Aorta (tissue), 5 donors: Measurements from ENCODE around the gene RNASE9. TPM values are rescaled to one million over a fixed set of nuclear protein-coding genes. Genes with fewer than 3 reads are reported as not detected.
"Not testable (repeated sequence)": the region's sequence is repeated elsewhere in the genome, so short reads cannot be mapped to it uniquely, and the experiment has no call there.

ENCODE experiments used
- ATAC-seq: fragments of 200-7000 bp; cut with Tn5 transposase; one replicate; pipeline ENCODE4 v1.9.1; 2022; ENCODE audit warnings: moderate library complexity; ENCODE audit not compliant: low FRiP score
- DNase-seq, 2 donors: peaks; one replicate each; pipeline ENCODE4 v3.0.0-alpha.2; 2020
- H3K27ac ChIP-seq, 2 donors: one replicate each; pipeline ENCODE4 v1.5.1; 2013; ENCODE audit warnings: low read length in 2 of 2, mild to moderate bottlenecking in 2 of 2, moderate library complexity in 2 of 2, control low read depth in 1 of 2, inconsistent platforms in 1 of 2, low read depth in 1 of 2
- H3K27me3 ChIP-seq, 2 donors: one replicate each; pipeline ENCODE4 v1.6.1; 2013; ENCODE audit warnings: control low read depth in 1 of 2, low read length in 1 of 2, mild to moderate bottlenecking in 1 of 2, moderate library complexity in 1 of 2; ENCODE audit not compliant: insufficient read depth in 2 of 2, control insufficient read depth in 1 of 2
- H3K36me3 ChIP-seq, 2 donors: one replicate each; pipeline ENCODE4 v1.6.1; 2013; ENCODE audit warnings: control low read depth in 1 of 2, low read length in 1 of 2, mild to moderate bottlenecking in 1 of 2; ENCODE audit not compliant: insufficient read depth in 2 of 2, control insufficient read depth in 1 of 2
- H3K4me1 ChIP-seq, 2 donors: one replicate each; pipeline ENCODE4 v1.6.1; 2013; ENCODE audit warnings: low read length in 2 of 2, control low read depth in 1 of 2, mild to moderate bottlenecking in 1 of 2, moderate library complexity in 1 of 2; ENCODE audit not compliant: insufficient read depth in 2 of 2, control insufficient read depth in 1 of 2
- H3K4me3 ChIP-seq, 2 donors: one replicate each; pipeline ENCODE4 v1.5.1; 2013; ENCODE audit warnings: low read length in 2 of 2, control low read depth in 1 of 2, mild to moderate bottlenecking in 1 of 2
- H3K9me3 ChIP-seq: one replicate; pipeline ENCODE4 v1.6.1; 2013; ENCODE audit warnings: mild to moderate bottlenecking, low read length; ENCODE audit not compliant: control insufficient read depth
- WGBS, 2 donors: extraction: QIAGEN DNeasy Blood & Tissue Kit; methylation state at CpG; one replicate each; pipeline ENCODE4 v1.1.7; 2013; 5-methylcytosine and 5-hydroxymethylcytosine counted together
- intact Hi-C, 2 donors: fragments of 100-400 bp; cut with DNase I; formaldehyde crosslinking; loops; one replicate each; pipeline versions ENCODE4 v1.14.2 to v1.15.0; 2022
- polyA plus RNA-seq, 2 donors: library from polyadenylated mRNA; stranded (reverse); fragments of 200-250 nt; gene quantifications; one replicate each; pipeline ENCODE4 v1.2.3, GENCODE V29; 2013
- total RNA-seq, 2 donors: library from RNA; stranded (reverse); fragmentation: NEBNext Ultra II Directional; extraction: Animal tissue kit (Norgen Biotek cat#: 25700); gene quantifications; one replicate each; pipeline ENCODE4 v1.2.1, GENCODE V29; 2021
- donor health status: healthy with polysubstance abuse.
- donor health status: Bipolar disorder and iron deficiency.
- donor health status: DM: no; HTN: no; CAD: no.
- donor health status: DM: no; HTN: no; CAD: no.
- donor health status: DM: yes; HTN: yes; CAD: no.

Gene RNASE9
- total and polyA plus RNA-seq, 4 donors = not detected

- no peaks in the 10 kb centered on the region for H3K36me3 ChIP-seq
- 68 to 88% methylated on average over 1 of the region's 1 CpG for WGBS, 2 donors
- no peaks in the 10 kb centered on the region for H3K4me1 ChIP-seq
- H3K9me3 ChIP-seq = peaks cover 2% of the 10 kb centered on the region
- no peak for ATAC-seq
- no peak overlapping the region for H3K27ac ChIP-seq
- H3K27me3 ChIP-seq = no peaks in the 10 kb centered on the region
- intact Hi-C loops = no loop called here
- no peak overlapping the region for H3K4me3 ChIP-seq
- no peak for DNase-seq
These were observed 38.5 kb downstream of the RNASE9 start for GRCh38 chr14:20522332-20522731.

- ATAC-seq (no peak), DNase-seq (no peak)
- intact Hi-C loops = no loop called here
- peaks cover 2% of the 10 kb centered on the region for H3K9me3 ChIP-seq
- 14 to 29% methylated on average over 4 of the region's 4 CpGs for WGBS, 2 donors
- H3K36me3 ChIP-seq = no peaks in the 10 kb centered on the region
- H3K27ac ChIP-seq = no peak overlapping the region
- H3K4me3 ChIP-seq = no peak overlapping the region
- no peaks in the 10 kb centered on the region for H3K4me1 ChIP-seq
- H3K27me3 ChIP-seq = no peaks in the 10 kb centered on the region
These were observed 43.9 kb downstream of the RNASE9 start for GRCh38 chr14:20516921-20517320.

- Histone ChIP-seq H3K27ac (no peak overlapping the region), H3K36me3 (no peaks in the 10 kb centered on the region), H3K4me1 (no peaks in the 10 kb centered on the region), H3K4me3 (no peak overlapping the region), H3K27me3 (no peaks in the 10 kb centered on the region), H3K9me3 (peaks cover 2% of the 10 kb centered on the region)
- intact Hi-C loops = no loop called here
- ATAC-seq = no peak
- 44 to 48% methylated on average over 4 of the region's 4 CpGs for WGBS, 2 donors
- DNase-seq = no peak
These were observed 45.0 kb downstream of the RNASE9 start for GRCh38 chr14:20515846-20516245.

GRCh38 chr14:20512177-20512905 lies 48.5 kb downstream of the RNASE9 start:
- no peaks in the 10 kb centered on the region for H3K9me3 ChIP-seq
- no peak overlapping the region for H3K27ac ChIP-seq
- H3K4me3 ChIP-seq = no peak overlapping the region
- ATAC-seq (no peak), DNase-seq (no peak)
- H3K27me3 ChIP-seq = no peaks in the 10 kb centered on the region
- no peaks in the 10 kb centered on the region for H3K4me1 ChIP-seq
- H3K36me3 ChIP-seq = no peaks in the 10 kb centered on the region
- 64 to 66% methylated on average over 7 of the region's 7 CpGs for WGBS, 2 donors
- intact Hi-C loops = no loop called here

GRCh38 chr14:20508367-20508766 lies 52.5 kb downstream of the RNASE9 start:
- H3K9me3 ChIP-seq = no peaks in the 10 kb centered on the region
- H3K27me3 ChIP-seq = no peaks in the 10 kb centered on the region
- WGBS, 2 donors = 91 to 93% methylated on average over 8 of the region's 8 CpGs
- no peak overlapping the region for H3K4me3 ChIP-seq
- no peak overlapping the region for H3K27ac ChIP-seq
- no peak for DNase-seq
- H3K4me1 ChIP-seq = no peaks in the 10 kb centered on the region
- intact Hi-C loops = no loop called here
- no peaks in the 10 kb centered on the region for H3K36me3 ChIP-seq
- no peak for ATAC-seq

- DNase-seq, intact Hi-C loops, H3K4me1 ChIP-seq, H3K36me3 ChIP-seq, H3K27ac ChIP-seq, H3K4me3 ChIP-seq, ATAC-seq, H3K9me3 ChIP-seq, H3K27me3 ChIP-seq: not testable (repeated sequence)
- 89 to 91% methylated on average over 3 of the region's 3 CpGs for WGBS, 2 donors
These were observed 53.3 kb downstream of the RNASE9 start for GRCh38 chr14:20507537-20507936.

- H3K27me3 ChIP-seq, ATAC-seq, intact Hi-C loops, H3K9me3 ChIP-seq, H3K4me3 ChIP-seq, H3K4me1 ChIP-seq, H3K36me3 ChIP-seq, DNase-seq, H3K27ac ChIP-seq: not testable (repeated sequence)
- WGBS, 2 donors = 82% methylated on average over 6 of the region's 30 CpGs; no CpG with 5 or more reads in 1 of the 2 donors
These were observed 54.1 kb downstream of the RNASE9 start for GRCh38 chr14:20506752-20507151.

- H3K27me3 ChIP-seq, H3K4me1 ChIP-seq, H3K36me3 ChIP-seq, H3K27ac ChIP-seq, H3K4me3 ChIP-seq, H3K9me3 ChIP-seq, intact Hi-C loops, ATAC-seq, DNase-seq: not testable (repeated sequence)
- 93 to 96% methylated on average over 3 to 30 of the region's 30 CpGs for WGBS, 2 donors
These were observed 54.6 kb downstream of the RNASE9 start for GRCh38 chr14:20506276-20506675.
